K562 (cell line): ENCODE results near the gene SPDL1. TPM values are rescaled to one million over a fixed set of nuclear protein-coding genes. Genes with fewer than 3 reads are reported as not detected.
A peak's percentile ranks its signal among the peaks of the same experiment; 100 is the strongest.

ENCODE experiments used
- CBFB ChIP-seq: sonication (generic); formaldehyde crosslinking; IDR thresholded peaks from 2 replicates; pipeline ENCODE4 v1.4.0; 2020; ENCODE audit warnings: mild to moderate bottlenecking, missing genetic modification reagents
- FOS ChIP-seq: IDR thresholded peaks from 3 replicates; pipeline ENCODE4 v1.6.1; 2011; ENCODE audit not compliant: insufficient read length; ENCODE audit errors: extremely low read depth
- FOXJ2 ChIP-seq: fragments of 200-800 bp; sonication (Bioruptor generic); IDR thresholded peaks from 2 replicates; pipeline ENCODE4 v1.6.1; 2016; ENCODE audit warnings: missing genetic modification characterization, missing compliant biosample characterization
- FOXJ3 ChIP-seq: sonication (generic); formaldehyde crosslinking; IDR thresholded peaks from 2 replicates; pipeline ENCODE4 v1.4.0; 2020; ENCODE audit warnings: mild to moderate bottlenecking, missing genetic modification reagents
- GABPB2 ChIP-seq: fragments of 250-450 bp; sonication (Bioruptor Pico); conservative IDR thresholded peaks from 2 replicates; pipeline ENCODE4 v1.5.1; 2021; ENCODE audit warnings: mild to moderate bottlenecking
- NCOR1 ChIP-seq: fragments of 450-650 bp; IDR thresholded peaks from 2 replicates; pipeline ENCODE4 v1.6.1; 2016; ENCODE audit warnings: mild to moderate bottlenecking, moderate library complexity
- NFXL1 ChIP-seq: fragments of 450-650 bp; formaldehyde crosslinking; IDR thresholded peaks from 2 replicates; pipeline ENCODE4 v1.4.0; 2021; ENCODE audit warnings: mild to moderate bottlenecking
- PML ChIP-seq: IDR thresholded peaks from 2 replicates; pipeline ENCODE4 v1.6.1; 2012; ENCODE audit warnings: low read length, inconsistent platforms
- RFX5 ChIP-seq: IDR thresholded peaks from 2 replicates; pipeline ENCODE4 v1.6.1; 2011; ENCODE audit warnings: low read depth, mild to moderate bottlenecking, improper control_type of control experiment, low read length
- TCF3 ChIP-seq: sonication (generic); formaldehyde crosslinking; IDR thresholded peaks from 2 replicates; pipeline ENCODE4 v1.4.0; 2020; ENCODE audit warnings: mild to moderate bottlenecking, missing genetic modification reagents
- TCF7 ChIP-seq: sonication (generic); IDR thresholded peaks from 2 replicates; pipeline ENCODE4 v1.6.1; 2016; ENCODE audit warnings: antibody characterized with exemption, borderline replicate concordance
- ZNF23 ChIP-seq: fragments of 250-450 bp; sonication (Bioruptor Pico); IDR thresholded peaks from 2 replicates; pipeline ENCODE4 v1.4.0; 2020; ENCODE audit warnings: mild to moderate bottlenecking
- ZNF324 ChIP-seq: fragments of 250-450 bp; sonication (Bioruptor Pico); IDR thresholded peaks from 2 replicates; pipeline ENCODE4 v1.4.0; 2020; ENCODE audit warnings: mild to moderate bottlenecking
- polyA plus RNA-seq, 8 experiments: library from polyadenylated mRNA; depleted of rRNA in 4 of 8; stranded (reverse) in 5 of 8; unstranded in 3 of 8; fragments of >200 nt; fragmentation: Nextera tagmentation in 2 of 8; fragmentation: Illumina TruSeq in 1 of 8; extraction: Ambion mirVana in 2 of 8; extraction: Trizol in 1 of 8; gene quantifications; 2 replicates each; pipeline versions ENCODE4 v1.2.1 to v1.2.3, GENCODE V29; 2011 to 2014; ENCODE audit warnings: inconsistent platforms in 1 of 8, missing spikeins in 1 of 8
- total RNA-seq, 7 experiments: library from RNA; depleted of rRNA in 6 of 7; stranded (reverse); fragments of >200 nt in 6 of 7; fragmentation: Illumina TruSeq in 2 of 7; extraction: Trizol in 2 of 7; gene quantifications; 2 replicates each; pipeline versions ENCODE4 v1.2.1 to v1.2.3, GENCODE V29; 2011 to 2021; ENCODE audit warnings: low replicate concordance in 1 of 7
- TF ChIP-seq, protein P1 (sequence below): IDR thresholded peaks from 3 replicates; pipeline ENCODE4 v1.6.1; 2011; ENCODE audit warnings: borderline replicate concordance, mild to moderate bottlenecking, moderate library complexity; ENCODE audit not compliant: insufficient read length; ENCODE audit errors: extremely low read depth
- TF ChIP-seq, protein P2 (sequence below): fragments of 450-650 bp; IDR thresholded peaks from 2 replicates; pipeline ENCODE4 v1.6.1; 2016; ENCODE audit warnings: missing biosample characterization, missing genetic modification characterization
- TF ChIP-seq, protein P3 (sequence below): fragments of 450-650 bp; conservative IDR thresholded peaks from 2 replicates; pipeline ENCODE4 v1.6.1; 2016; ENCODE audit warnings: missing genetic modification characterization, low read depth, mild to moderate bottlenecking, missing compliant biosample characterization, moderate library complexity
- TF ChIP-seq, protein P4 (sequence below): fragments of 150-350 bp; IDR thresholded peaks from 2 replicates; pipeline ENCODE4 v1.6.1; 2014; ENCODE audit warnings: low read depth, mild to moderate bottlenecking, low read length, borderline replicate concordance

SPDL1 gene
- total and polyA plus RNA-seq, 9 of the 15 experiments (the other 6 are each of a cell fraction or from before 2014, with no cell fraction given): 32.4 to 59.6 (median 49.0) TPM

DNA sequence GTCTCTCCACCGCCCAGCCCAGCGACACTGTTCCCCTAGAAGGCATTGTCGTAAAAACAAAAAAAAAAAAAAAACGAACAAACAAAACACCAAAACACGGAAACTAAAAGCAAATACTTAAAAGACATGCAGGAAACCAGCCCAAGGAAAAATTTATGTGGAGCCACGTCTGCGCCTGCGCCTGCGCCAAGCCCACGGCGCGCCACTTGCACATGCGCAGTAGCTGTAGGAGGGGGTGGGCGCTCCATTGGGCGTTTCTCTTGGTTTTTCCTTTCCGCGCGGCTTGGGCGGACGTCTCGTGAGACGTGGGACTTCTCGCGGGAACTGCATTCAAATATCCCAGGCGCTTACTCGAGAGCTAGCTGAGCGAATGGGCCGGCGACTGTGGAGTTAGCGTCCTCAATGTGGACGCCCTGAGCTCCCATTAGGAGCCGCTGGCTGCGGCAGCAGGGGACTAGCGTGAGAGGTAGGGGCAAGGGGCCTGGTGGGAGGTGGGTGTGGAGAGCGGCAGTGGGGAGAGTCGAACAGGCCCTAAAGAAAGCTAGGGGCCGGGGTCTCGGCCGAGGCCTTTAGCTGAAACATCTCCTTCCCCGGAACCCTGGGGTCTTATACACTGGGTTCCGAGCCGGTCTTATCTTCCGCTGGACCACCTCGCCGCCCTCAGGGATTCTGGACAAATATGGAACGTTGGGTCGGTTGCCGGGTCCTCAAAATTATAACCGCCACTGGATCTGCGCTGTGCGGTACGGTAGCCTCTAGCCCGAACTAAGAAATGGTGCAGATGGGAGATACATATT lies at the start of gene SPDL1 (continued):
- TF ChIP-seq, protein P1, sequence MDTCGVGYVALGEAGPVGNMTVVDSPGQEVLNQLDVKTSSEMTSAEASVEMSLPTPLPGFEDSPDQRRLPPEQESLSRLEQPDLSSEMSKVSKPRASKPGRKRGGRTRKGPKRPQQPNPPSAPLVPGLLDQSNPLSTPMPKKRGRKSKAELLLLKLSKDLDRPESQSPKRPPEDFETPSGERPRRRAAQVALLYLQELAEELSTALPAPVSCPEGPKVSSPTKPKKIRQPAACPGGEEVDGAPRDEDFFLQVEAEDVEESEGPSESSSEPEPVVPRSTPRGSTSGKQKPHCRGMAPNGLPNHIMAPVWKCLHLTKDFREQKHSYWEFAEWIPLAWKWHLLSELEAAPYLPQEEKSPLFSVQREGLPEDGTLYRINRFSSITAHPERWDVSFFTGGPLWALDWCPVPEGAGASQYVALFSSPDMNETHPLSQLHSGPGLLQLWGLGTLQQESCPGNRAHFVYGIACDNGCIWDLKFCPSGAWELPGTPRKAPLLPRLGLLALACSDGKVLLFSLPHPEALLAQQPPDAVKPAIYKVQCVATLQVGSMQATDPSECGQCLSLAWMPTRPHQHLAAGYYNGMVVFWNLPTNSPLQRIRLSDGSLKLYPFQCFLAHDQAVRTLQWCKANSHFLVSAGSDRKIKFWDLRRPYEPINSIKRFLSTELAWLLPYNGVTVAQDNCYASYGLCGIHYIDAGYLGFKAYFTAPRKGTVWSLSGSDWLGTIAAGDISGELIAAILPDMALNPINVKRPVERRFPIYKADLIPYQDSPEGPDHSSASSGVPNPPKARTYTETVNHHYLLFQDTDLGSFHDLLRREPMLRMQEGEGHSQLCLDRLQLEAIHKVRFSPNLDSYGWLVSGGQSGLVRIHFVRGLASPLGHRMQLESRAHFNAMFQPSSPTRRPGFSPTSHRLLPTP: no peak
- no peak for TF ChIP-seq FOS
- TF ChIP-seq, protein P2, sequence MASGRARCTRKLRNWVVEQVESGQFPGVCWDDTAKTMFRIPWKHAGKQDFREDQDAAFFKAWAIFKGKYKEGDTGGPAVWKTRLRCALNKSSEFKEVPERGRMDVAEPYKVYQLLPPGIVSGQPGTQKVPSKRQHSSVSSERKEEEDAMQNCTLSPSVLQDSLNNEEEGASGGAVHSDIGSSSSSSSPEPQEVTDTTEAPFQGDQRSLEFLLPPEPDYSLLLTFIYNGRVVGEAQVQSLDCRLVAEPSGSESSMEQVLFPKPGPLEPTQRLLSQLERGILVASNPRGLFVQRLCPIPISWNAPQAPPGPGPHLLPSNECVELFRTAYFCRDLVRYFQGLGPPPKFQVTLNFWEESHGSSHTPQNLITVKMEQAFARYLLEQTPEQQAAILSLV (tag): no peak
- TF ChIP-seq FOXJ3 (CRISPR knock-in tag): no peak
- no peak for TF ChIP-seq ZNF23 (CRISPR knock-in tag)
- TF ChIP-seq, protein P3, sequence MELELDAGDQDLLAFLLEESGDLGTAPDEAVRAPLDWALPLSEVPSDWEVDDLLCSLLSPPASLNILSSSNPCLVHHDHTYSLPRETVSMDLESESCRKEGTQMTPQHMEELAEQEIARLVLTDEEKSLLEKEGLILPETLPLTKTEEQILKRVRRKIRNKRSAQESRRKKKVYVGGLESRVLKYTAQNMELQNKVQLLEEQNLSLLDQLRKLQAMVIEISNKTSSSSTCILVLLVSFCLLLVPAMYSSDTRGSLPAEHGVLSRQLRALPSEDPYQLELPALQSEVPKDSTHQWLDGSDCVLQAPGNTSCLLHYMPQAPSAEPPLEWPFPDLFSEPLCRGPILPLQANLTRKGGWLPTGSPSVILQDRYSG (tag): no peak
- TF ChIP-seq NCOR1: no peak
- peak; percentile 71; the same call in 1 of the 2 replicates for TF ChIP-seq PML
- TF ChIP-seq, protein P4, sequence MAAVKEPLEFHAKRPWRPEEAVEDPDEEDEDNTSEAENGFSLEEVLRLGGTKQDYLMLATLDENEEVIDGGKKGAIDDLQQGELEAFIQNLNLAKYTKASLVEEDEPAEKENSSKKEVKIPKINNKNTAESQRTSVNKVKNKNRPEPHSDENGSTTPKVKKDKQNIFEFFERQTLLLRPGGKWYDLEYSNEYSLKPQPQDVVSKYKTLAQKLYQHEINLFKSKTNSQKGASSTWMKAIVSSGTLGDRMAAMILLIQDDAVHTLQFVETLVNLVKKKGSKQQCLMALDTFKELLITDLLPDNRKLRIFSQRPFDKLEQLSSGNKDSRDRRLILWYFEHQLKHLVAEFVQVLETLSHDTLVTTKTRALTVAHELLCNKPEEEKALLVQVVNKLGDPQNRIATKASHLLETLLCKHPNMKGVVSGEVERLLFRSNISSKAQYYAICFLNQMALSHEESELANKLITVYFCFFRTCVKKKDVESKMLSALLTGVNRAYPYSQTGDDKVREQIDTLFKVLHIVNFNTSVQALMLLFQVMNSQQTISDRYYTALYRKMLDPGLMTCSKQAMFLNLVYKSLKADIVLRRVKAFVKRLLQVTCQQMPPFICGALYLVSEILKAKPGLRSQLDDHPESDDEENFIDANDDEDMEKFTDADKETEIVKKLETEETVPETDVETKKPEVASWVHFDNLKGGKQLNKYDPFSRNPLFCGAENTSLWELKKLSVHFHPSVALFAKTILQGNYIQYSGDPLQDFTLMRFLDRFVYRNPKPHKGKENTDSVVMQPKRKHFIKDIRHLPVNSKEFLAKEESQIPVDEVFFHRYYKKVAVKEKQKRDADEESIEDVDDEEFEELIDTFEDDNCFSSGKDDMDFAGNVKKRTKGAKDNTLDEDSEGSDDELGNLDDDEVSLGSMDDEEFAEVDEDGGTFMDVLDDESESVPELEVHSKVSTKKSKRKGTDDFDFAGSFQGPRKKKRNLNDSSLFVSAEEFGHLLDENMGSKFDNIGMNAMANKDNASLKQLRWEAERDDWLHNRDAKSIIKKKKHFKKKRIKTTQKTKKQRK: no peak
- TF ChIP-seq FOXJ2 (tag): no peak
- TF ChIP-seq NFXL1 (CRISPR knock-in tag): no peak
- TF ChIP-seq GABPB2 (CRISPR knock-in tag): no peak
- TF ChIP-seq TCF3 (CRISPR knock-in tag): no peak
- TF ChIP-seq ZNF324 (CRISPR knock-in tag): no peak
- TF ChIP-seq TCF7: no peak
- TF ChIP-seq RFX5: no peak
- no peak for TF ChIP-seq CBFB (CRISPR knock-in tag)
